ENCODE results near the gene HUS1.

The HUS1 gene

DNA sequence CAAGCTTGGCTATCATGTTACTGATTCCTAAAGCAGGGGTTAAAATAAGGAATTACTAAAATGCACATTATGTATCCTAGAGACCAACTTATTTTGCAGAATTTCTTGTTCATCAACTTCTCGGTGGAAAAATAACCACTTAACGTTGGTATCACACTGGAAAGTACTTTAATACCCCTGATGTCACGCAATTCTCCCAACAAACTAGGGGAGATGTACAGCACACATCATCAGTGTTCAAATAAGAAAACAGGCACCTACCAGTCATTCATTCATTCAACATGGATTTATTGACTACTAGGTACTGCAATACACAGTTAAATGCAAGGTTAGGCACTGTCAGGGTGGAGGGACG, 648 bp downstream of the HUS1 start:
- no peak for DNase-seq

DNA sequence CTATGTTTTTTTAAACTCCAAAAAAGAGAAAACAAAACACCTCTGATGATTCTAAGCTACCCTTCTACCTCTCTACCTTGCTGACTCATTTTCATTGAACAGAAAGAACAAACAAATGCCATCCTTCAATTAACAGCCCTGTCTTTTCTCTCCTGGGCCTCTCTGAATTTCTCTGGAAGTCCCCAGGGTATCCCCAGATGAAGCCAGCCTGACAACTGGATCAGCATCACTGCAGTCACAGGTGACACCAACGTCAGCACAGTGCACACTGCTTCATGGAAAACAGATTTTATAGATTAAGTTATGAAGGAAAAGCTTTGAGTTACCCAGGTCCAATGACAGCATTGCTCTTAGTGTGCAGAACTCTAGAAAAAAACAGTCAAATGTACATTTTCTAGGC, 5.7 kb downstream of the HUS1 start:
- DNase-seq: no peak

DNA sequence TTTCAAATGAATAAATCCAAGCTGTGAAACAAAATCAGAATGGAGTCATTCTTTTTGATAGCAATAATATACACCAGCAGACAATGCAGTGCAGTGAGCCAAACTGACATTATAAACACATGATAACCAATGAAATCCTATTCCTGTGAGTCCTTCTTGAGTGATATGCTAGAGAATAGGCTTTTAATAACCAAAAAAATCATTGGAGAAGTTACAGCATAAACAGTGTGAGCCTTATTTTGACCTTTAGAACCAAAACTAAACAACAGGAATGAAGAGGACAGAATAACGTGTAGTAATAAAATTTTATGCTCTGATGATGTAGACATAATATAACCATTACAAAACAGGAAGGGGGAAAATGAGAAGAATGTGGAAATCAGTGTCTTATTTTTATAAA, 8.7 kb downstream of the HUS1 start:
- DNase-seq: no peak

DNA sequence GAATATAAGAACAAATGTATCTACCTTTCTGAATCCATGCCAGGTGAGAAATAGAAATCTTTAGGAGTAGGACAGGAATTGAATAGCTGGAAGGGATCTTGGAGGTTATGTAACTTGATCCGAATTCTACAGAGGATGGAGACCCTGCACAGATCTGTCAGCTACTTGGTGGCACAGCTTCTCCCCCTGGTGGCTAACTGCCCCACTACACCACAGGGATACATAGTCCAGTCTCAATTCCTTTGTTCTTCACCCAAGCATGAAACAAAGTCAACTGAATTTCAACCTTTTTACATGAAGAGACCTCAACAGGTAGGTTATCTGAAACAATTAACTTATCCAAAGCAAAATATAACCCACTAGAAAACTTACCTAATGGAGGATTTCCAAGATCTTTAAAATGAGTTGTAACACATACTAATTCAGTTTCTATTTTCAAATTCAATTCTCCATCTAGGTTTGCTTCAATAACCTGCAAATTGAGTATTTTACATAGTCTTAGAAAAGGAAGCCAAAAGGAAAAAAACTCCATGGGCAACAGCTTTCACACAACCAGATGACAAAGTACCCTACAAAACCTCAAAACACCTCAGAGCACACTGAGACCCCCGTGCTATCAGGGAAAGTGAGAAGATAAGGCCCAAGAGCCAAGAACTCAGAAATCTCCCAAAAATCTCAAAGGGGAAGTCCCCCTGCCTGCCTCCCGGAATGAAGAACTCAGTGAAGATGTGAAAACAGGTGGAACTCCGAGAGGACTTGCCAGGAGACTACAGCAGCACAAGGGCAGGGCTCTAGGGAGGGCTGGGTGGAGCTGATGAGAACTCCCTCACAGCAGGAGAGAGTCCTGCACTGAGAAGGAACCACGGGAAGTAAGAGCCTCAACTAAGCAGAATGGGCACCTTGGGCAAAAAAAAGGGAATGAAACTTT, 10.3 kb downstream of the HUS1 start:
- DNase-seq: peak; percentile 39

DNA sequence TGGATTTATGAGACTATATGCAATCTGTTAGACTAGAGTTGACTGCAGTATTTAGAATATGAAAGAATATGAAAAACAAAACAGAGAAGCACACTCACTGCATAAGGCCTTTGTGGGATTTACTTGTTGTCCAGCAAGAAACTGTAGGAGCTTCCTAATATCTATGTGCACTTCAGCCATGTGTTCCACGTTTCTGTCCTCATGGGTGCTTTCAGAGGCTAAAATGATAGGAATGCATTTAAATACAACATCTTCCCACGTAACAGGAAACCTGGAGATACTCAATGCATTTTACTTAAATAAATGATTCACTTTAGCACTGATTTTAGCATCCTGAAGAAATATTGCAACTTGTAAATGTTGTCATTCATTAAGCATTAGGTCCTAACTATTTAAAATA, 11.7 kb downstream of the HUS1 start:
- DNase-seq: no peak

DNA sequence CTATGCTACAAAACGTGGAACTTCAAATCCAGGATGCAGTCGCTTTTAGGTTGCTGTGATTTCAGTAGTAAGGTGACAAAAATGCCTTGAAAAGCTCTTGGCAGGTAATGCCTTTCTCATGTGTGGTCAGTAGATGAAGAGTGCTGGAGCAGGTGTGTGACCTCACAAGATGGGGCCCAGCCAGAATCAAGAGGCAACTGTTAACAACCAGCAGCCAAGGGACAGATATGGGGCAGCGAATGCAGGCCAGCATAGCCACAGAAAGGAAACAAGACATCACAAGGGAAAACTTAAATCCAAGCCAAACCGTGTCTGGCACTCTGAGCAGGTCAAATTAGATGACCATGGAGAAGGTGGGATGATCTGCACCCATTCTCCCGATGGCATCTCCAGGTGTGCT, 12.3 kb downstream of the HUS1 start:
- no peak for DNase-seq

DNA sequence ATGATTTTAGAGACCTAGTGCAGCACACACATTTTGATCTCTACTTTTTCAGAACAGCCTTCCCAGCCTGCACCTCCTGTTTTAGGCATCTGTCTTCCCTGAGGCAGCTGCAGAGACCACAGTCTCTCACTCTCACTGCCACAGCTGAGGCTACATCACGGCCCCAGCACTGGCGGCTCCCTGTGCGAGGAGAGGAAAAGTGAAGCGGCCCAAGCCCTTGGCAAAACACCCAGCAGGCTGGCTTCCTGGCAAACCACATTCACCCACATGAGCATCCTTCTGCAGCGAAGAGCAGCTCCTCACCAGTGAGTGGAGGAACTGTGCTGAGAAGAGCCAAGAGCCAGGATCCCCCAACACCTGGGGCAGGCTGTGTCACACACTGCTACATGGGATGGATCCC, 14.0 kb downstream of the HUS1 start:
- DNase-seq: no peak

DNA sequence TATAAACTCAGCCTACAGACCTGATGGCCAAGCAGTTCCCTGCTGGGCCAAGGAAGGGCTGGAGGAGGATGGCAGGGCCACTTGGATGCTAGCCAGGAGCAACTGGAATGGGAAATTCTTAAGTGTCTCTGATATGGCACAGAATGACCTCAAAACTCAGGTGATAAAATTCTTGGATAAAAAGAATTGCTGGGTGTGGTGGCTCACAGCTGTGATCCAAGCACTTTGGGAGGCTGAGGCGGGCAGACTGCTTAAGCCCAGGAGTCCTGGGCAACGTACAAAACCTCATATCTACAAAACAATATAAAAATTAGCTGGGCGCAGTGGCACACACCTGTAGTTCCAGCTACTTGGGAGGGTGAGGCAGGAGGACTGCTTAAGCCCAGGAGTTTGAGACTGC, 17.2 kb downstream of the HUS1 start:
- DNase-seq: no peak

DNA sequence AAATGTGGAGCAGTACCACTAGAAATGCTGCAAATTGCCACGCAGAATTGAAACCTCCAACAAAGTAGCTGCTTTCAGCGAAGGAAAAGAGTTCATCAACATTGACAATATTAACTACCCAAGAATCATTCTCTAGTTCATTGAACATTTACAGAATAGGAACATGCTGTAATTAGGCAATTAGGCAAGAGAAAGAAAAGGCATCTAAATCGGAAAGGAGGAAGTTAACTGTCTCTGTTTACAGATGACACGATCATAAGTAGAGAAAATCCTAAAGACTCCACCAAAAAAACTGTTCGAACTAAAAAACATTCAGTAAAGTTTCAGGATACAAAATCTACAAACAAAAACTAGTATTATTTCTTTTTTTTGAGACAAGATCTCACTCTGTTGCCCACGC, 22.3 kb downstream of the HUS1 start:
- no peak for DNase-seq

DNA sequence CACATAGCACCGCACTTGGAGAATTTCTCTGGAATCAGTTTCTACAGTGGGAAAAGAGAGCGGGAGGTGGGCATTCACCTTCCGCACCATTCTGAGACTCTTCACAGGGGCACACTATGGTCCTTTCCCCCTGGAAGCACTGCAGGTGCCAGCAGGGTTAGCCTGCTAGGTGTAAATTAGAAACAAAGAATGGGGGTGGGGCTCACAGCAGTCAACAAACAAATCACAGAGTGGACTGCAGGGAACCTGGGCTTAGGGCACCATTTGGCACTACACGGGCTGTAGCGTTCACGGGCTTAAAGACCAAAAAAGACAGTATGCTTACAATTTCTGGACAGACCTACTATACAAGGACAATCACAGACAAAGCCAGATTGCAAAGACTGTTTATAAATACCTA, 23.2 kb downstream of the HUS1 start:
- no peak for DNase-seq

DNA sequence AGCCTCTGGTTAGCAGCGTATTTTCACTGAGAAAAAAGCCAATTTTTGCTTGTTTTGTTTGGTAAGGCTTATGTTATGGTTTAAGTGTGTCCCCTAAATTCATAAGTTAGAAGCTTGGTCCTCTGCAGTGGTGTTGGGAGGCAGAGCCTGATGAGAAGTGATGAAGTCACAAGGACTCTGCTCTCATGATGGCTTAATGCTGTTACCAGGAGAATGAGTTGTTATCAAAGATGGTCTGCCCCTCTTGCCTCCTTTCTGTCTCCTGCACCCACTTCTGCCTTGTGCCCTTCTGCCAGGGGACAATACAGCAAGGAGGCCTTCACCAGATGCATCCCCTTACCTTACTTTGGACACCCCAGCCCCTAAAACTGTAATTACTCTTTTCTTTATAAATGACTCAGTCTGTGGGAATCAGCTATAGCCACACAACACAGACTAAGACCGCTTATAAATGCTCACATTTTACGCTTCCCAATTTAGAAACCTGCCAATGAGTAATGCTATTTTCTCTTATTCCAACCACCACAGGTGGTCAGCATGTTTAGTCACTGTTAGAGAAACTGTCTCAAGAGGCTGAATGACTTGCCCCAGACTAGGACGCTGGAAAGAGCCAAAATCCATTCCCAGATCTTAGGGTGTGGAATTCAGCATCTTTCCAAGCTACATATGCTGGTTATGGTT, 25.0 kb downstream of the HUS1 start:
- DNase-seq: no peak

DNA sequence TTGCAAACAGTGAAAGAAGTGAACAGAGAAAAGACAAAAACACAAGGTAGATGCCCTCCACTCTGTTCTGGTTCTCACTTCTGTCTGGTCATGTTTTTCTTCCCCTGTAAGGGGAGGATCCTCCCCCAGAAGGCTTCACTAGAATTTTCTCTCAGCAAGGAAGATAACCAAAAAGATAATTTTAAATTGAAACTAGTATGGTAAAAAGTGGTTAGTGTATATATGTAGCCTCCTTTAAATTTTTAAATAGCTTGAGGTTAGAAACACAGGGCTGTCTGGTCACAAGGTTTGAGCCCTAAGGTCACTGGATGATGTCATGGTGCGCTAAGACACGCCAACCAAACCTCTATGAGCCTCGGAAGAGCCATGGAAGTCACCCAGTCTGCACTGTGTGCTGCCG, 25.6 kb downstream of the HUS1 start:
- DNase-seq: no peak

DNA sequence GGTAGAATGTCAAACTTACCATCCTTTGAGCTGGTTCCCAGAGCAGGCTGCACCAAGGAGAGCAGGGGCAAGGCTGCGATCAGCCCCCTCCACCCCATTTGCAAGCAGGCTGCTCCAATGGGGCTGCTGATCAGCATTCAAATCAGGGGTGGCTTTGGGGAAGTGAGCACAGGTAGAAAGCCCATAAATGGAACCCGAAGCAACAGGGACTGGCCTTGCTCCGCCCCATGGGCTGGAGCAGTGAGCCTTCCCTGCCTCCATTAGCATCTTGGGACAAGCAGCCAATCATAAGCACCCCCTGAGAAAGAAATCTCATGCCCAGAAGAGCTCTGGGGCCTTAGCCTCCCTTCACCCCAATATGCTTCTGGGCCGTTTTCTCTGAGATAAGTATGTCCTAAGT, 27.2 kb downstream of the HUS1 start:
- no peak for DNase-seq

DNA sequence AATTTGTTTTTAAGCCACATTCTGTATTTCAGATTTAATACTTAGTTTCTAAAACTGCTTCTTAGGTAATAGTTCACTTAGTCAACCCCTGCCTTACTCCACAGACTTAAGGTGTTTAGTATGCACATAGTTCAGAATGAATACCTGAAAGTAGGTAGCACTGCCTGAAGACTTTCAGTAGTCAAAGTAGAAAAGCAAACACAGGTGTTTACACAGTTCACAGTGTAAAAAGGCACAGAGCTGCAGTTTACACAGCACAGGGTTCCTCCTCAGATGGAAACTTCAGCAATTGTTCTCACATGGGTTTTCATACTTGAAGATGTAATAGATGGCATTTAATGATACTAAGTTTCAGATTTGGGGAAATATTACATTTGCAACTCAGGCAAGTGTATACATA, 28.0 kb downstream of the HUS1 start:
- no peak for DNase-seq

DNA sequence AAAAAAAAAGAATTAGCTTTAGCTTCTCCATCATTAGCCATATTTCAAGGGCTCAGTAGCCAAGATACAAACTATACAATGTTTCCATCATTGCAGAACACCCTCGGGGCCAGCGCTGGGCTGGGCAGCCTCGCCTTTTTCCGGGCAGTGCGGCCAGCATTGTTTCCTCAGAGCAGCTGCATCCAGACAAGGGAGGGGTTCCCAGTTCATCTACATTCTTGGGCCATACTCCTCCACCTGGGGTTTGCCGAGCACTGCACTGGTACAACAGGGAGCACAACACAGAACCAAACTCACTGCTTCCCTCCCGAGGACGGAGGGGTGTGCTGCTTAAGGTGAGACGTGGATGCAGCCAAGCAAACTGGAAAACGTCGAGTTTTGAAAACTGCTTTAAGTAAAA, 28.7 kb downstream of the HUS1 start:
- no peak for DNase-seq

DNA sequence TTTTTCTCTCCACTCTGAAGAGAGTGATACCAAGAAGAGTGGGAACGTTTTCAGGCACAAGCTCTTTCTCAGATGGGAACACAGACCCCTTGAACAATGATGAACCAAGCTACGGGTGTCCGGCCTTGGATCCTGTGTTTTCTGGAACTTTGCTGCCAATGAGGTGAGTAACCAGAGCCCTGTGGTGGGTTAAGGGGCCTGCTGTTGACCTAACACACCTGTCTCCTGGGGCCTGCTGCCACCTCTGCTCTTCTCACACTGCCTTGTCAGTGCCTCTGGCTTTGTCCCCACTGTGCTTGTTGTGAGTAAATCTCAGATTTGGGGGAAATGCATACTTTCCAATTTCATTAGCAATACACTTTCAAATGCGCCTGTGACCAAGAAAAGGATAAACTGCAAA, 29.7 kb downstream of the HUS1 start:
- DNase-seq: no peak

DNA sequence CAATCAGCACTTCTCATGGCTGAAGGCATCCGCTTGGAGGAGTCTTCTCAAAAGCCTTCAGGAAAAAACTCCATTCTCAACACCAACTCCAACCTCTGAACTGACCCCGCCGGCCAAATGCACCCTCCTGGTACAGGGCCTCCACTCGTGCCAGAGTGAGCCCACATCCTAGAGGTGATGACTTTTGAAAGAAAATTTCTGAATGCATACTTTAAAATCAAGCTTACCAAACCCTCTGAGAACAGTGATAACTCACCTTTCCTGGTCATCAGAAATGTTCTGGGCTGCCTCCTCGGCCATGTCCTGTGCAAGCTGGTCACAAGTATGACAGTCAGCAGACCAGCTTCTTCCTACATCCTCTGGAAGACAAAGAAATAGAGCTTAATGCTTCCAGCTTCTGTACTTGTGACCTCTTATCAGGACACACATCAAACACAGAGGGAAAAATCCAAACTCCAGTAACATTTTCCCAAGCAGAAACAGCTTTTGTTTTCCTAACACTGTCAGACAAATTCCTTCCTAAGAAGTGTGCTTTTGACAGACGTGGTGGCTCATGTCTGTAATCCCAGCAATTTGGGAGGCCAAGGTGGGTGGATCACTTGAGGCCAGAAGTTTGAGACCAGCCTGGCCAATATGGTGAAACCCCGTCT, 31.1 kb downstream of the HUS1 start, which contains the start of gene PKD1L1:
TSS of gene PKD1L1 (minus strand) at position 326 of the 650 bp plus-strand sequence. CDS start at position 300, 26 bp downstream.
- no peak for DNase-seq

DNA sequence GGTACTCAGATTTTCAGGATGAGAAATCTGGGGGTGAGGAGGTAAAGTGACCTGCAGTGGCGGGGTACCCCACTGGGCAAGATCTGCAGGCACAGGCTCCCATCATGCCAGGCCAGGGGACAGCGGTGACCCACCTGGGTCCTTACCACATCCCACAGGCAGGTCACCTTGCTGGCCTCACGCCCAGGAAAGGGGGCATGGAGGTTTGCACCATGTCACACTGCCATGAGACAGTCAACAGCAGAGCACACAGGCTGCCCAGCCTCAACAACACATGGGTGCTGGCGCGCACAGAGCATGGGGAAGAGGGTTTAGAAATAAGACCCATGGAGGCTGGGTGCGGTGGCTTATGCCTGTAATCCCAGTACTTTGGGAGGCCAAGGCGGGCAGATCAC, 32.1 kb downstream of the HUS1 start:
- DNase-seq: no peak

DNA sequence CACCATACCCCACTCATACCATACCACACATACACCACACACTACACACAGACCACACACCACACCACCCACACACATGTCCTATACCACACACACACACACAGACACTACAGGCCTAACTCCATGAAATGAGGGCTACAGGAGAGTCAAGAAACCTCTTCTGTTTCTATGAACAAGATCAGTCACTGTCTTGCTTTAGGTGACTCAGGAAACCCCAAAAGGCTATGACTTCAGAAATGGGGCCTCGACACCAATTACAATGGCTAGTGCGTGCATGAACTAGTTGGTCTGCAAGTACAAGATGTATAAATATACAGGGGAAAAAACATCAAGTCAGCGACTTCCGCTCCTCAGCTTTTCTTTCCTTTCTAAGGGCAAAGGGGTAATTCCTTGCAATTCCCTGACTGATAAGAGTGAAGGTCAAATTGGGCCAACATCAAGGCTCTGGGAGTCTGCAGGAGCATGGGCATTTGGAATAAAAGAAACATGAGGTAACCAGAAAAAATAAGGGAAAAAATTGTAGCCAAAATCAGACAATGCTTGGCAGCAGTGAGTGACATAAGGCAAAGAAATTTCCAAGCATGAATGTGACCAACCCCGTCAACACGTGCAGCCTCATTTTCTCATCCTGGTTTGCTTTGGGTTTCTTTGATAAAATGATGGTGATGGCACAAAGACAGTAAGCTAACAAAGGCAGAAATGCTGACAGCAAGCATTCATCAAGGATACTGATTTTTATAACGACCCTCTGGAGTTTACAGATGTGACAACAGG, 32.6 kb downstream of the HUS1 start:
- DNase-seq: no peak

DNA sequence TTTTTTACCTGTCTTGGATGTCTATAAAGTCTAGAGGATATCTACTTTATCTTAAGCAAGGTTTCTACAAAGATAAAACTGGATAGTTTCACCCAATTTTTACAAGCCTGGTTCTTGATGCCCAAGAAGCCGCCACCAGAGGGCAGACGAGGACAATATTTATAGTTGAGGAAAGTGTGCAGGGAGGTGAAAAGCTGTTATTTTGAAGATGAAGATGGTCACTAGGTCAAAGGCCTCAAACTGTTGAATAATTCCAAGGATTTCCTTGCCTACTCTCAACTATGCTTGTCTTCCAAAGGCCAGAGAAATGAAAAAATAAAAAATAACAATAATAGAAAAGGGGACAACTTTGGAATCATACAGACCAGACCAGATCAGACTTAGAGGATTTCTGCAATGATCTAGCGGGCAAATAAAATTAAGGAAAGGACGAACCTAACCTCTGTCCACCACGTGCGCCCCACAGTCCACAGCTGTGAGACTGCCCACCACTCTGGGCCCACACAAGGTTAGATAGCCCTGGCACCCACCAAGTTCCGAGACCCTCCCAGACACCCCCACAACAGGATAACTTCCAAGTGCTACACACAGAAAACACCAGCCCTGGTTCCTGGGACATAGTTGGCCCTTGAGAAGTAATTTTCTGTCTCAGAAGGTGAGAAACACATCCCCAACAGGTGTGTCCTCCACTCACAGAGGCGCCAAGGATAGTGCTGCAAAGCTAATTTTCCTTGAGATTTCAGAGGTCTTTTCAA, 34.0 kb downstream of the HUS1 start:
- DNase-seq: peak; percentile 51

DNA sequence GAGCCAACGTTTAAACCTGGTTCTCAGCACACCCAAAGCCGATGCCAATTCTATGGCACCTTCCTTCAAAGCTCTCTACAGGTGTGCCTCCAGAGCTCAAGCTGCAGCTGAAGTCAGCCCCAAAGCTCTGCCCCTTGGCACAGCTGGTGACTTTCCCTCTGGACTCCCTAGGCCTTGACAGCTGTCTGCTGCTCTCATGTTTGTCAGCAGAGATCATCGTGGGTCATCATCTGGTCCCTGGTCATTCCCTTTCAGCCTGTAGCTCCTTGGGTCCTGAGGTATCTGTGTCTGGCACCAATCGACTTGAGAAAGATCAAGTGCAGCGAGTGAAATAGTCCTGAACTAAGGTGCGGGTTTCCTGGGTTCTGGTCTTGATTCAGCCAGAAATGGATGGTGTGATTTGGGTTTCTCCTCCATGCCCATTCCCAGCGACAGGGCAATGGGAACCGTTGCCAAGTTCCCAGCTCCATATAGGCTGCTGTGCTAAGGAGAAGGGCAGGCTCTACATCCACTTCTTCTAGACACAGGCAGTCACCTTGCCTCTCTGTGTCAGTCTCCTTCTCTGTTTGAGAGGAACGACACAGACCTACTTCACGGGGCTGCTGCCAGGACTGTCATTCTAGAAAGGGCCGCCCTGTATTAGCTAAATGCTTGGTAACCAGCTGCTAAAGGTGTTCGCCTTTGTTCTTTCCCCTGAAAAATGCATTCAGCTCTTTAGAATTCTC, 34.7 kb downstream of the HUS1 start:
- no peak for DNase-seq
